HepG2 (cell line): ENCODE data around the gene ABHD2. TPM values are rescaled to one million over a fixed set of nuclear protein-coding genes. Genes with fewer than 3 reads are reported as not detected.

Experiments used
- ARHGAP35 ChIP-seq: sonication (generic); formaldehyde crosslinking; IDR thresholded peaks from 2 replicates; pipeline ENCODE4 v1.9.0; 2022; ENCODE audit warnings: mild to moderate bottlenecking, inconsistent platforms, moderate library complexity, missing genetic modification reagents, borderline replicate concordance
- ATAD3A ChIP-seq: sonication (generic); formaldehyde crosslinking; IDR thresholded peaks from 2 replicates; pipeline ENCODE4 v1.4.0; 2020; ENCODE audit warnings: missing genetic modification reagents
- CC2D1A ChIP-seq: sonication (generic); formaldehyde crosslinking; IDR thresholded peaks from 2 replicates; pipeline ENCODE4 v1.8.1; 2023; ENCODE audit warnings: mild to moderate bottlenecking, missing genetic modification reagents
- ELF1 ChIP-seq: sonication (generic); formaldehyde crosslinking; IDR thresholded peaks from 2 replicates; pipeline ENCODE4 v1.4.0; 2020; ENCODE audit warnings: missing genetic modification reagents
- GLI4 ChIP-seq: sonication (generic); formaldehyde crosslinking; IDR thresholded peaks from 2 replicates; pipeline ENCODE4 v1.5.1; 2020; ENCODE audit warnings: missing genetic modification reagents, mild to moderate bottlenecking, moderate library complexity, borderline replicate concordance
- GPN1 ChIP-seq: sonication (generic); formaldehyde crosslinking; IDR thresholded peaks from 2 replicates; pipeline ENCODE4 v1.5.1; 2020; ENCODE audit warnings: missing genetic modification reagents, borderline replicate concordance
- IKZF1 ChIP-seq: fragments of 450-650 bp; IDR thresholded peaks from 2 replicates; pipeline ENCODE4 v1.7.1; 2016
- IRF2 ChIP-seq: IDR thresholded peaks from 2 replicates; pipeline ENCODE4 v1.6.1; 2018; ENCODE audit warnings: missing genetic modification reagents, missing compliant biosample characterization
- KDM4B ChIP-seq: sonication (generic); formaldehyde crosslinking; IDR thresholded peaks from 2 replicates; pipeline ENCODE4 v1.4.0; 2020; ENCODE audit warnings: missing genetic modification reagents
- KLF16 ChIP-seq, 2 experiments: sonication (generic) in 1 of 2; formaldehyde crosslinking in 1 of 2; IDR thresholded peaks; 2 replicates each; pipeline versions ENCODE4 v1.6.1 to v1.8.0; 2016 to 2023; ENCODE audit warnings: missing genetic modification reagents in 2 of 2, missing compliant biosample characterization in 1 of 2
- KLF6 ChIP-seq: IDR thresholded peaks from 2 replicates; pipeline ENCODE4 v1.8.0; 2016; ENCODE audit warnings: missing biosample characterization, missing genetic modification reagents
- MYC ChIP-seq: sonication (generic); formaldehyde crosslinking; IDR thresholded peaks from 2 replicates; pipeline ENCODE4 v1.9.0; 2021; ENCODE audit warnings: missing genetic modification reagents, borderline replicate concordance
- NCOR1 ChIP-seq: fragments of 200-600 bp; sonication (generic); IDR thresholded peaks from 2 replicates; pipeline ENCODE4 v1.7.0; 2017; ENCODE audit warnings: antibody characterized with exemption, low read length, borderline replicate concordance
- SALL2 ChIP-seq: sonication (generic); formaldehyde crosslinking; IDR thresholded peaks from 2 replicates; pipeline ENCODE4 v1.8.1; 2023; ENCODE audit warnings: mild to moderate bottlenecking, missing genetic modification reagents, inconsistent platforms
- ZBTB20 ChIP-seq: sonication (generic); formaldehyde crosslinking; IDR thresholded peaks from 2 replicates; pipeline ENCODE4 v1.8.1; 2023; ENCODE audit warnings: missing genetic modification reagents, low read depth, mild to moderate bottlenecking, borderline replicate concordance
- polyA plus RNA-seq, 8 experiments: library from polyadenylated mRNA; depleted of rRNA in 3 of 8; stranded (reverse) in 7 of 8; unstranded in 1 of 8; fragments of >200 nt; fragmentation: Illumina TruSeq in 4 of 8; extraction: Trizol in 4 of 8; gene quantifications; 2 replicates each; pipeline versions ENCODE4 v1.2.1 to v1.2.3, GENCODE V29; 2011 to 2016; ENCODE audit warnings: low read depth in 4 of 8, missing spikeins in 1 of 8, mixed read lengths in 1 of 8; ENCODE audit not compliant: insufficient read depth in 1 of 8
- total RNA-seq, 5 experiments: library from RNA; depleted of rRNA; stranded (reverse); fragments of >200 nt; fragmentation: Illumina TruSeq; extraction: Trizol; gene quantifications; 2 replicates each; pipeline ENCODE4 v1.2.3, GENCODE V29; 2016; ENCODE audit warnings: low read depth in 1 of 5
- TF ChIP-seq, protein P1 (sequence below): sonication (generic); formaldehyde crosslinking; IDR thresholded peaks from 2 replicates; pipeline ENCODE4 v1.4.0; 2020; ENCODE audit warnings: missing genetic modification reagents, borderline replicate concordance
- TF ChIP-seq, protein P2 (sequence below): sonication (generic); formaldehyde crosslinking; IDR thresholded peaks from 2 replicates; pipeline ENCODE4 v1.4.0; 2020; ENCODE audit warnings: missing genetic modification reagents
- TF ChIP-seq, protein P3 (sequence below): IDR thresholded peaks from 2 replicates; pipeline ENCODE4 v1.6.1; 2016
- TF ChIP-seq, protein P4 (sequence below): sonication (generic); formaldehyde crosslinking; IDR thresholded peaks from 2 replicates; pipeline ENCODE4 v1.5.0; 2020; ENCODE audit warnings: mild to moderate bottlenecking, low read depth, missing genetic modification reagents, borderline replicate concordance
- TF ChIP-seq, protein P5 (sequence below): IDR thresholded peaks from 2 replicates; pipeline ENCODE4 v1.6.1; 2016; ENCODE audit warnings: missing genetic modification reagents, missing compliant biosample characterization
- TF ChIP-seq, protein P6 (sequence below): sonication (generic); IDR thresholded peaks from 2 replicates; pipeline ENCODE4 v1.6.1; 2016; ENCODE audit warnings: low read depth, borderline replicate concordance
- TF ChIP-seq, protein P7 (sequence below): IDR thresholded peaks from 2 replicates; pipeline ENCODE4 v1.6.1; 2012; ENCODE audit warnings: low read length, improper control_type of control experiment

ABHD2 gene
- total and polyA plus RNA-seq, 2 of the 13 experiments (the other 11 are each of a cell fraction or from before 2014, with no cell fraction given), result 14.8 to 22.4 TPM

DNA sequence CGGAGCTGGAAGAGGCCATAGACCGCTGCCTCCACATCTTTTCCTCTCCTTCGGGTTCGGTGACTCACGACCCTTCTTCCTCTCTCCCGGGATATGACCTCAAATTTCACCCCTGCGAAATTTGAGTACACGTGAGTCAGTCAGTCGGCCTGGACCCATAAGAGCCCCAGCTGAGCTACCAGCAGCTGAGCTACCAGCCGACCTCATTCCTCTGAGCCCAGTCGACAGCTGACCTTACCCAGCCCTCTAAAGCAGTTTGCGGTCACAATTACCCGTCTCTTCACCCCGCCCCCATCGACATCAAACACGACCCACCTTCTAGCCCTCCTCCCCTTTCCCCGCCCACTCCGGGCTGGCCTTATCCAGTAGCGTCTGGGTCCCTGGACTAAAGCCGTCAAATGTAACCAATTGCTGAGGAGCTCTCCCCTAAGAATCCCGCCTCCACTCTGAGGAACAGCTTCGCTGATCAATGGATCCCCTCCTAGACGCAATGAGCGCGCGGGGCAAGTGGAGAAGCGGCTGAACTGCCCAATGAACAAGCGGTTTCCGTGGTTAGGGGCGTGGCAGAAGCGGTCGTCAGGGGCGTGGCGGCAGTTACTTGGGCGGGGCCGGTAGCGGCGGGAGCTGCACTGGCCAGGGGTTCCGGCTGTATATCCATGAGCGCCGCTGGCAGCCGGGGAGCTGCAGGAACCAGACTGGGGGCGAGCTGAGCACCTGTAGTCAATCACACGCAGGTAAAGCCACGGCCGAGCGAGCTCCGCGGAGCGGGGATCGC lies at the start of gene ABHD2 (continued):
- TF ChIP-seq, protein P1, sequence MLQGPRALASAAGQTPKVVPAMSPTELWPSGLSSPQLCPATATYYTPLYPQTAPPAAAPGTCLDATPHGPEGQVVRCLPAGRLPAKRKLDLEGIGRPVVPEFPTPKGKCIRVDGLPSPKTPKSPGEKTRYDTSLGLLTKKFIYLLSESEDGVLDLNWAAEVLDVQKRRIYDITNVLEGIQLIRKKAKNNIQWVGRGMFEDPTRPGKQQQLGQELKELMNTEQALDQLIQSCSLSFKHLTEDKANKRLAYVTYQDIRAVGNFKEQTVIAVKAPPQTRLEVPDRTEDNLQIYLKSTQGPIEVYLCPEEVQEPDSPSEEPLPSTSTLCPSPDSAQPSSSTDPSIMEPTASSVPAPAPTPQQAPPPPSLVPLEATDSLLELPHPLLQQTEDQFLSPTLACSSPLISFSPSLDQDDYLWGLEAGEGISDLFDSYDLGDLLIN (CRISPR knock-in tag), result no peak
- TF ChIP-seq, protein P2, sequence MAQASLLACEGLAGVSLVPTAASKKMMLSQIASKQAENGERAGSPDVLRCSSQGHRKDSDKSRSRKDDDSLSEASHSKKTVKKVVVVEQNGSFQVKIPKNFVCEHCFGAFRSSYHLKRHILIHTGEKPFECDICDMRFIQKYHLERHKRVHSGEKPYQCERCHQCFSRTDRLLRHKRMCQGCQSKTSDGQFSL (CRISPR knock-in tag), result no peak
- TF ChIP-seq MYC (CRISPR knock-in tag) (peak; percentile 59; the same call in 1 of the 2 replicates), KLF6 (CRISPR knock-in tag) (no peak), KDM4B (CRISPR knock-in tag) (peak; percentile 34; the same call in 1 of the 2 replicates), SALL2 (CRISPR knock-in tag) (no peak), IKZF1 (no peak), ATAD3A (CRISPR knock-in tag) (no peak), ZBTB20 (CRISPR knock-in tag) (peak; percentile 16; the same call in 1 of the 2 replicates), ARHGAP35 (CRISPR knock-in tag) (no peak; the same call in 1 of the 2 replicates), GPN1 (CRISPR knock-in tag) (no peak), GLI4 (CRISPR knock-in tag) (no peak), KLF16 (CRISPR knock-in tag; IDR thresholded peaks at IDR 0.05) (0 out of 4 replicates have a peak, but pooled peaks of 1 of the 2 experiments have one; percentile 26), ELF1 (CRISPR knock-in tag) (peak; percentile 42), NCOR1 (peak; percentile 53; the same call in 1 of the 2 replicates), CC2D1A (no peak), IRF2 (CRISPR knock-in tag) (peak; percentile 26; the same call in 1 of the 2 replicates)
- TF ChIP-seq, protein P3, sequence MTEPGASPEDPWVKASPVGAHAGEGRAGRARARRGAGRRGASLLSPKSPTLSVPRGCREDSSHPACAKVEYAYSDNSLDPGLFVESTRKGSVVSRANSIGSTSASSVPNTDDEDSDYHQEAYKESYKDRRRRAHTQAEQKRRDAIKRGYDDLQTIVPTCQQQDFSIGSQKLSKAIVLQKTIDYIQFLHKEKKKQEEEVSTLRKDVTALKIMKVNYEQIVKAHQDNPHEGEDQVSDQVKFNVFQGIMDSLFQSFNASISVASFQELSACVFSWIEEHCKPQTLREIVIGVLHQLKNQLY (CRISPR knock-in tag), result no peak
- TF ChIP-seq, protein P4, sequence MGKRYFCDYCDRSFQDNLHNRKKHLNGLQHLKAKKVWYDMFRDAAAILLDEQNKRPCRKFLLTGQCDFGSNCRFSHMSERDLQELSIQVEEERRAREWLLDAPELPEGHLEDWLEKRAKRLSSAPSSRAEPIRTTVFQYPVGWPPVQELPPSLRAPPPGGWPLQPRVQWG (CRISPR knock-in tag), result no peak
- TF ChIP-seq, protein P5, sequence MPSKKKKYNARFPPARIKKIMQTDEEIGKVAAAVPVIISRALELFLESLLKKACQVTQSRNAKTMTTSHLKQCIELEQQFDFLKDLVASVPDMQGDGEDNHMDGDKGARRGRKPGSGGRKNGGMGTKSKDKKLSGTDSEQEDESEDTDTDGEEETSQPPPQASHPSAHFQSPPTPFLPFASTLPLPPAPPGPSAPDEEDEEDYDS (CRISPR knock-in tag), result peak; percentile 78
- TF ChIP-seq, protein P6, sequence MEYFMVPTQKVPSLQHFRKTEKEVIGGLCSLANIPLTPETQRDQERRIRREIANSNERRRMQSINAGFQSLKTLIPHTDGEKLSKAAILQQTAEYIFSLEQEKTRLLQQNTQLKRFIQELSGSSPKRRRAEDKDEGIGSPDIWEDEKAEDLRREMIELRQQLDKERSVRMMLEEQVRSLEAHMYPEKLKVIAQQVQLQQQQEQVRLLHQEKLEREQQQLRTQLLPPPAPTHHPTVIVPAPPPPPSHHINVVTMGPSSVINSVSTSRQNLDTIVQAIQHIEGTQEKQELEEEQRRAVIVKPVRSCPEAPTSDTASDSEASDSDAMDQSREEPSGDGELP, result peak; percentile 98
- TF ChIP-seq, protein P7, sequence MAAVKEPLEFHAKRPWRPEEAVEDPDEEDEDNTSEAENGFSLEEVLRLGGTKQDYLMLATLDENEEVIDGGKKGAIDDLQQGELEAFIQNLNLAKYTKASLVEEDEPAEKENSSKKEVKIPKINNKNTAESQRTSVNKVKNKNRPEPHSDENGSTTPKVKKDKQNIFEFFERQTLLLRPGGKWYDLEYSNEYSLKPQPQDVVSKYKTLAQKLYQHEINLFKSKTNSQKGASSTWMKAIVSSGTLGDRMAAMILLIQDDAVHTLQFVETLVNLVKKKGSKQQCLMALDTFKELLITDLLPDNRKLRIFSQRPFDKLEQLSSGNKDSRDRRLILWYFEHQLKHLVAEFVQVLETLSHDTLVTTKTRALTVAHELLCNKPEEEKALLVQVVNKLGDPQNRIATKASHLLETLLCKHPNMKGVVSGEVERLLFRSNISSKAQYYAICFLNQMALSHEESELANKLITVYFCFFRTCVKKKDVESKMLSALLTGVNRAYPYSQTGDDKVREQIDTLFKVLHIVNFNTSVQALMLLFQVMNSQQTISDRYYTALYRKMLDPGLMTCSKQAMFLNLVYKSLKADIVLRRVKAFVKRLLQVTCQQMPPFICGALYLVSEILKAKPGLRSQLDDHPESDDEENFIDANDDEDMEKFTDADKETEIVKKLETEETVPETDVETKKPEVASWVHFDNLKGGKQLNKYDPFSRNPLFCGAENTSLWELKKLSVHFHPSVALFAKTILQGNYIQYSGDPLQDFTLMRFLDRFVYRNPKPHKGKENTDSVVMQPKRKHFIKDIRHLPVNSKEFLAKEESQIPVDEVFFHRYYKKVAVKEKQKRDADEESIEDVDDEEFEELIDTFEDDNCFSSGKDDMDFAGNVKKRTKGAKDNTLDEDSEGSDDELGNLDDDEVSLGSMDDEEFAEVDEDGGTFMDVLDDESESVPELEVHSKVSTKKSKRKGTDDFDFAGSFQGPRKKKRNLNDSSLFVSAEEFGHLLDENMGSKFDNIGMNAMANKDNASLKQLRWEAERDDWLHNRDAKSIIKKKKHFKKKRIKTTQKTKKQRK, result peak; percentile 94
